MCF 10A (cell line): Measurements from ENCODE around the gene DNAI2. TPM values are rescaled to one million over a fixed set of nuclear protein-coding genes. Genes with fewer than 3 reads are reported as not detected.

Experiments
- BruUV-seq: library from RNA; stranded (reverse); fragments of 400-500 nt; replicated peaks from 2 replicates; lab custom pipeline; 2021; lab: Mats Ljungman, UMichigan
- CTCF ChIA-PET: fragments of 300-600 bp; sonication (Branson Sonifier 250); formaldehyde crosslinking; extraction: SDS; loops from one replicate; lab custom pipeline; 2021; ENCODE audit warnings: antibody characterized with exemption, inconsistent platforms; lab: Yijun Ruan, JAX
- POLR2A ChIA-PET: fragments of 300-600, 350-650 bp; sonication (Branson Sonifier 250); formaldehyde crosslinking; extraction: SDS; loops from one replicate; lab custom pipeline; 2020; ENCODE audit warnings: antibody characterized with exemption, inconsistent platforms; lab: Yijun Ruan, JAX
- DNase-seq: peaks from one replicate; pipeline ENCODE4 v3.0.0-alpha.2; 2018; ENCODE audit not compliant: unreplicated experiment
- H3K27ac Mint-ChIP-seq: one replicate; pipeline ENCODE4 v1.8.0; 2022; ENCODE audit warnings: mild to moderate bottlenecking, low read depth, mixed read lengths; ENCODE audit not compliant: unreplicated experiment
- H3K27me3 Mint-ChIP-seq: one replicate; pipeline ENCODE4 v1.8.0; 2022; ENCODE audit warnings: mixed read lengths; ENCODE audit not compliant: insufficient read depth, unreplicated experiment
- H3K36me3 Mint-ChIP-seq: one replicate; pipeline ENCODE4 v1.8.0; 2022; ENCODE audit warnings: mild to moderate bottlenecking, moderate library complexity, mixed read lengths; ENCODE audit not compliant: insufficient read depth, unreplicated experiment
- H3K4me1 Mint-ChIP-seq: one replicate; pipeline ENCODE4 v1.8.0; 2022; ENCODE audit warnings: mixed read lengths; ENCODE audit not compliant: insufficient read depth, unreplicated experiment
- H3K4me3 Mint-ChIP-seq: one replicate; pipeline ENCODE4 v1.8.0; 2022; ENCODE audit warnings: mild to moderate bottlenecking, moderate library complexity, mixed read lengths; ENCODE audit not compliant: unreplicated experiment
- H3K9me3 Mint-ChIP-seq: one replicate; pipeline ENCODE4 v1.8.0; 2022; ENCODE audit warnings: mixed read lengths; ENCODE audit not compliant: unreplicated experiment
- CTCF ChIP-seq: fragments of 200-600 bp; IDR thresholded peaks from one replicate; pipeline ENCODE4 v1.8.0; 2022; ENCODE audit warnings: antibody characterized with exemption, mild to moderate bottlenecking; ENCODE audit not compliant: unreplicated experiment
- intact Hi-C: fragments of 100-400 bp; cut with micrococcal nuclease; formaldehyde crosslinking; loops from 2 replicates; pipeline ENCODE4 v1.14.1; 2022
- total RNA-seq: library from RNA; stranded (reverse); gene quantifications from 2 replicates; pipeline ENCODE4 v1.2.3, GENCODE V29; 2022

The DNAI2 gene
- total RNA-seq, 1 experiment from 2014 or later: not detected

GRCh38 chr17:74359916-74360315 lies 85.9 kb downstream of the DNAI2 start:
- no peak for DNase-seq
- Mint-ChIP-seq H3K27ac (no peak overlapping the region), H3K4me1 (no peaks in the 10 kb centered on the region), H3K4me3 (no peak overlapping the region), H3K27me3 (peaks cover 37% of the 10 kb centered on the region), H3K36me3 (no peaks in the 10 kb centered on the region), H3K9me3 (no peaks in the 10 kb centered on the region)
- intact Hi-C loops: loop anchor here (2.0 kb wide), 2 partner anchors 147 to 157 kb away; partner anchors contain the start of genes RPL38 and TTYH2
- BruUV-seq: no TSS peak
- POLR2A ChIA-PET: interaction anchor here (0.6 to 0.9 kb wide), 2 partner anchors 147 to 346 kb away, joined by 3 read pairs; partner anchors contain the start of gene TTYH2
- no peak for TF ChIP-seq CTCF
- CTCF ChIA-PET: interaction anchor here (0.6 to 1.3 kb wide), 8 partner anchors 8 to 366 kb away, joined by 3 to 6 read pairs (median 3); no protein-coding TSS in a partner anchor

DNA sequence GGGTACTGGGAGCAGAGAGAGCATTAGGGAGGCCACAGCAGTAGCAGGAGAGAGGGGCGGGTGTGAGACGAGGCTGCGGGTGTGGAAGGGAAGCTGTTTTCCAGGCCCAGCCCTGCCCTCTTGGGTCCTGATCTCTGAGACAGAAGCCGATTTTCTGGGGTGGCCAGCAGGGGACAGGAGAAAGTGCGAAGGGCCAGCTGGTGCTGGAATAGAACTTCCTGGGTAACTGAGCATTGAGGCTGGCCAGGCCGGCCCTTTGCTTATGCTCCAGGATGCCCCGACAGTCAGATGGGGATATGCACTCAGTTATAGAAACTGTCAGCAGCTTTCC lies 86.8 kb downstream of the DNAI2 start:
- H3K9me3 Mint-ChIP-seq: no peaks in the 10 kb centered on the region
- ChIA-PET POLR2A (no interaction called here), CTCF (interaction anchor here (0.9 to 1.9 kb wide), 7 partner anchors 9 to 242 kb away, joined by 3 to 7 read pairs (median 5); no protein-coding TSS in a partner anchor)
- peaks cover 37% of the 10 kb centered on the region for H3K27me3 Mint-ChIP-seq
- no peak for TF ChIP-seq CTCF
- BruUV-seq: no TSS peak
- no peak overlapping the region for H3K4me3 Mint-ChIP-seq
- H3K36me3 Mint-ChIP-seq: no peaks in the 10 kb centered on the region
- H3K27ac Mint-ChIP-seq: no peak overlapping the region
- intact Hi-C loops: loop anchor here (1.0 to 2.0 kb wide), 3 partner anchors 60 to 158 kb away; partner anchors contain the start of genes RPL38 and TTYH2
- DNase-seq: no peak
- no peaks in the 10 kb centered on the region for H3K4me1 Mint-ChIP-seq

DNA sequence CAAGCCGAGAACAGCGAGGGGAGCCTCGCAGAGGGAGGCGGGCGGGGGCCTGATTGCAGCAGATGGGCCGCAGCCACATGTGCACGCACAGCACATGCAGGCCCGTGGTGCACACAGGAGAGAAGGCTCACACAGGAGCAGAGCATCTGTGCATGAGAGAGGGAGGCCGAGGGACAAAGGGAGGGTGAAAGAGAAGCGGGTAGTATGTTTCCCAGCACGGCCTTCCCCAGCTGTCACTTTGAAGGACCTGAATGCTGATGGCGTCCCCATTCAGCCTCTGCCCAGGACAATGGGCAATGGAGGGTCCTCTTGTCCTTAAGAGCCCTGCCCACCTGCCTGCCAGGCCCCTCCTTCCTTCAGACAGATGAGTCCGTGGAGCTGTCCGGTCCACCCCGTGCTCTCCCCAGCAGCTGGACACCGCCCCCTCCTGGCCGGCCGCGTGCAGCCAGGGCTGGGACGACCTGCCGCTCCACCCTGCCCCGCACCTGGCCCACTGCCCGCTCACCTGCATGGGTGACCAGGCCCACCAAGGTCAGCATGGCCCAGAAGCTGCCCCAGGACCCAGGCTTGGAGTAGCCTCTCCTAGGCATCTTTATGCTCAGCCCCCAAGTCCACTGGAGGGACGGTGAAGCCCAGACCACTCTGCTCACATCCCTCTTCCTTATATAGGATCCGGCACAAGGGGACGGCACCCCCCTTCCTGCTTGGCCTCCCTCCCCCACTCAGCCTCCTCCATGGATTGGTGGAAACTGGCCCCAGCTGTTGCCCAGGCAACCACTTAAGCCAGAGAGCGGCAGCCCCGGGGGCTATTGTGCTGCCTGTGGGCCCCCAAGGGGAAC lies 87.4 kb downstream of the DNAI2 start, which contains the start of gene BTBD17:
BTBD17 (minus strand) TSS at position 639 of the 839 bp plus-strand sequence; CDS start at position 590, 49 bp downstream.
- peak; percentile 42 for DNase-seq
- H3K27me3 Mint-ChIP-seq: peaks cover 43% of the 10 kb centered on the region
- intact Hi-C loops: loop anchor here (1.0 to 2.0 kb wide), 3 partner anchors 60 to 159 kb away; partner anchors contain the start of genes RPL38 and TTYH2

More for the DNA sequence above, 87.4 kb downstream of the DNAI2 start, which contains the start of gene BTBD17:
- H3K36me3 Mint-ChIP-seq: no peaks in the 10 kb centered on the region
- H3K9me3 Mint-ChIP-seq: no peaks in the 10 kb centered on the region
- H3K27ac Mint-ChIP-seq: no peak within 1 kb of the TSS
- no peak within 1 kb of the TSS for H3K4me3 Mint-ChIP-seq
- ChIA-PET POLR2A (interaction anchor here (0.6 to 0.7 kb wide), 2 partner anchors 158 to 374 kb away, joined by 3 read pairs; partner anchors contain the start of gene RPL38), CTCF (interaction anchor here (0.6 to 2.3 kb wide), 13 partner anchors 9 to 241 kb away, joined by 3 to 7 read pairs (median 3); no protein-coding TSS in a partner anchor)
- BruUV-seq: no TSS peak
- TF ChIP-seq CTCF: peak; percentile 52
- H3K4me1 Mint-ChIP-seq: no peaks in the 10 kb centered on the region
